ENCODE measurements around the gene MNT.

MNT gene

DNA sequence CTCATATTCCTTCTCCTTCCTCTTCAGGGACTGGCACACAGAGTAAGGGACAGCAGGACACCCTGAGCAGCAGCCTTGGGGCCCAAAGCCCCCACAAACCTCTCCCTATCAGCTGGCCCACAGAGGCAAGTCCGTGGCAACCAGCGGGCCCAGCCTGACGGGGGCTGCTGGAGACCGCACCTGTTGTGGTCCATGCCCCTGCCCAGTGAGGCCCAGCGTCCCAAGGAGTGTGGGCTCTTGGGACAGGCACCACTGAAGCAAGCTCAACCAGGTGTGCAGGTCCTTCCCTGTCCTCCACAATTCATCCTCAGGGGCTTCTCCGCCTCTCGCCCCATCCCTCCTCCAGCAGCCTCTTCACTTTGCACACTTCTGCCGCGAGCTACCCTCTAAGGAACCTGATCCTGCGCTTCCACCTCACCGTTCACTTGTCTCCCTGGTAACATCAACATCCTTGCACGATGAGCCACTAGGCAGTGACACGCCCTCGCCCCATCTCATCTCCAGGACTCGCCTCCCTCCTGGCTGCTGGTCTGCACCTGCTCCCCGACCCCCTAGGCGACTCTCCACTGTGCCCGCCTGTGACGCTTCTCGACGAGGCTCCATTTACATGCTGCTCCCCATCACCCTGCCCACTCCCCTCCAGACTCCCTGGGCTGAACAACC is 12.7 kb downstream of the MNT start:
- TF ChIP-seq, protein P1, sequence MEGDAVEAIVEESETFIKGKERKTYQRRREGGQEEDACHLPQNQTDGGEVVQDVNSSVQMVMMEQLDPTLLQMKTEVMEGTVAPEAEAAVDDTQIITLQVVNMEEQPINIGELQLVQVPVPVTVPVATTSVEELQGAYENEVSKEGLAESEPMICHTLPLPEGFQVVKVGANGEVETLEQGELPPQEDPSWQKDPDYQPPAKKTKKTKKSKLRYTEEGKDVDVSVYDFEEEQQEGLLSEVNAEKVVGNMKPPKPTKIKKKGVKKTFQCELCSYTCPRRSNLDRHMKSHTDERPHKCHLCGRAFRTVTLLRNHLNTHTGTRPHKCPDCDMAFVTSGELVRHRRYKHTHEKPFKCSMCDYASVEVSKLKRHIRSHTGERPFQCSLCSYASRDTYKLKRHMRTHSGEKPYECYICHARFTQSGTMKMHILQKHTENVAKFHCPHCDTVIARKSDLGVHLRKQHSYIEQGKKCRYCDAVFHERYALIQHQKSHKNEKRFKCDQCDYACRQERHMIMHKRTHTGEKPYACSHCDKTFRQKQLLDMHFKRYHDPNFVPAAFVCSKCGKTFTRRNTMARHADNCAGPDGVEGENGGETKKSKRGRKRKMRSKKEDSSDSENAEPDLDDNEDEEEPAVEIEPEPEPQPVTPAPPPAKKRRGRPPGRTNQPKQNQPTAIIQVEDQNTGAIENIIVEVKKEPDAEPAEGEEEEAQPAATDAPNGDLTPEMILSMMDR (IDR thresholded peaks at IDR 0.05; ENCODE audit: borderline replicate concordance, control extremely low read depth, extremely low read depth, insufficient read depth, missing control alignments) = no peak
- no peak for DNase-seq (ENCODE audit: low spot score)
- in situ Hi-C loops (cut with MboI; ENCODE audit: low sequenced_read_pairs, unreplicated experiment) = no loop called here

DNA sequence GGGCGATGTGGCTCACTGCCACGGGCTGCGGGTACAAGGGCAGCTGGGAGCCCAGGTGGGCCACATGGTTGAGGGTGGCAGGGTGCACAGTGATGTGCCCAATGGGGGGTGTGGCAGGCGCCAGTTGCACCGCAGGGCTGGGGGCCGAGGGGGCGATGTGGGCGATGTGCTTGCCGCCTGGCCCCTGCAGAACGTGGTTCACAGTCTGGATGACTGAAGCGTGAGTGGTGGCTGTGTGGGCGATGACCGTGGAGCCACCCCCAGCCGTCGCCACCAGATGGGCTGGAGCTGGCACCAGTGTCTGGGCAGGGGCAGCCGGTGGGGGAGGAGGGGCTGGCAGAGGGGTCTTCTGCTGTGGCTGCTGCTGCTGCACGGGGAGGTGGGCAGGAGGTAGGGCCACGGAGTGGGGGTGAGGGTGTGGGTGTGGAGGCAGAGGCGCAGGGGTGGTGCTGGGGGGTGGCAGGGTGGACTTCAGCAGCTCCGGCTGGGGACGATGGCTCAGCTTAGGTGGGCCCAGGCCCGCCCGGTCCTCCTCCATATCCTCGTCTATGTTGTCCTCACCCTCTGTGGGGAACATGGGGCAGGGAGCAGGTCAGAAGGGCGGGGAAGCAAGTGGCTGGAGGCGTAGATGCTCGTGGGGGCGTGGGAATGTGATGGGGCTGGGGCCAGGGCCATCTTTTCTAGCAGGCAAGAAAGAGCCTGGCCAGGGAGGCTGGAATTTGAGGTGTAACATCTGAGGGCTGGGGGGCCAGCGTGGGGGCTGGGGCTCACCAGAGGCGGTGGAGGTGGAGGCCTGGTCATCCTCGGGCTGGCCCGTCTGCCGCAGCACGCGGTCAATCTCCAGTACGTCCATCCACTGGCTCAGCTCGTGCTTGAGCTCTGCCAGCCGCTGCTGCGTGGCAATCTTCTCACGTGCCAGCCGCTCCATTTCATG is 13.5 kb downstream of the MNT start:
- TF ChIP-seq, protein P1 (IDR thresholded peaks at IDR 0.05; ENCODE audit: borderline replicate concordance, control extremely low read depth, extremely low read depth, insufficient read depth, missing control alignments) = no peak
- no peak for DNase-seq (ENCODE audit: low spot score)
- in situ Hi-C loops (cut with MboI; ENCODE audit: low sequenced_read_pairs, unreplicated experiment) = no loop called here

DNA sequence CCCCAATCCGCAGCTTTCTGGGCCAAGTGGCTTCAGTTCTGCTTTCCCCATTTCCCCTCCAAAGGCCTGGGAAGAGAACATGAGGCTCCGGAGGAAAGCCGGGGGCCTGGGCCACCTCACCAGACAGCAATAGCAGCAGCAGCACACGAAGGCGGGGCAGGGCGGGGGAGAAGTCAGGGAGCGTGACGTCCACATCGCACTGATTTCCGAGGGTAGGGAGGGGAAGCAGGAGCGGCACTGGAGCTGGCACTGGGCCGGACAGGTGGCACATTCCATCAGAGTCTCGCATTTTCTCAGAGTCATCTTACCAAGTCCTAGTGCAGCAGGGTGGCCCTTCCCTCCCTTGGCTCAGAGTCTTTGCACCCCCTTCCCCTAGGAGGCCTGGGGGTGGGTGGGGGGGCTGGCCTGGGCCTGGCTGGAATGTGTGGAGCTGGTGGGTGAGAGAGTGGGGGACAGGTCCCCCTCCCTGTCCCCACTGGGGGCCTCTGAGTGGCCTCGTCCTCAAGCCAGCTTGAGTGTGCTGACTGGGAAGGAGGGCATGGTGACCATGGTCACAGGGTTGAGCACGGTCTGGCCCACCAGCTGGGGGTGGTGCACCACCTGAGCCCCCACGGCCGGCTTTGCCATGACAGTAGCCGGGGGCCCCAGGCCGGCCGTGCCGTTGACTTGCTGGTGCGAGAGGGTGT is 14.3 kb downstream of the MNT start:
- in situ Hi-C loops (cut with MboI; ENCODE audit: low sequenced_read_pairs, unreplicated experiment) = no loop called here
- TF ChIP-seq, protein P1 (IDR thresholded peaks at IDR 0.05; ENCODE audit: borderline replicate concordance, control extremely low read depth, extremely low read depth, insufficient read depth, missing control alignments) = no peak
- DNase-seq (ENCODE audit: low spot score) = no peak

DNA sequence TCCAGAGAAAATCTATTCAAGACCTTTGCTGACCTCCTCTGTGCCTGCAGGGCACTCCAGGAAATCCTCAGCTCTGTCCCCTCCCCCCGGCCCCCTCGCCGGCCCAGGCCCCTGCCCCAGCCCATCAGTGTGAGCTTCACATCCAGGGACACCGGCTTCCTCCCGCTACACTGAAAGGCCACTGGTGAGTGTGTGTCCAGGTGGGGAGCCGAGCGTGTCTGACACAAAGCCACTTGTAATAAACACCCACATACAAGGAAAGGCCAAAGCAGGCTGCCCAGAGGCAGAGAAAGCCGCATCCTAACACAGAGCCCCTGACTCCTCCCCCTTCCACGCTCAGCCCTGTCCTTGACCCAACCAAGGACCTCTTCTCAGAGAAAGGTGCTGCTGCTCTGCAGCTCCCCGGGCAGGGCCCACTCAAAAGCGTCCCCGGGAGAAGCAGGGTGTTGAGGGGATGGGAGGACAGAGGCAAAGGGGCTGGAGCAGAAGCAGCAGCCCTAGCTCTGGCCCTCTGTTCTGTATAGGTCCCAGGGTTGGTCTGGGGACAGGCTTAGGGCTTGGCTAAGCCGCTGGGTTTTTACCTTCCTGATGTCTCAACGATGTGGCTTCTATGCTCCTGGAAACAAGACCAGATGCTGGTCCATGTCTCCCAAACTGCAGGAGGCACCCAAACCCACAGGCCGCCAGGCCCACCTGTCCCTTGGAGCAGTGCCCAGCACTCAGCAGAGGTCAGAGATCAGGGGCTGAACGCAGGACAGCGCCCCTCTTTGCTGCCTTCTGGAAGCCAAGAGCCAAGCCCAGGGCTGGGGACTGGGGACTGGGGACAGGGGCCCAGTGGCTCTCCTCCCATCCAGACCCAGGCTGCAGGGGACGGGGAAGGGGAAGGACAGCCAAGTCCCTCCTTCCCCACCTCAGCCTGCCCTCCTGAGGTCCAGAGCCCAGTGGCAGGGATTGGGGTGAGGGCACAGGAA is 15.3 kb downstream of the MNT start:
- TF ChIP-seq, protein P1 (IDR thresholded peaks at IDR 0.05; ENCODE audit: borderline replicate concordance, control extremely low read depth, extremely low read depth, insufficient read depth, missing control alignments) = no peak
- DNase-seq (ENCODE audit: low spot score) = no peak
- in situ Hi-C loops (cut with MboI; ENCODE audit: low sequenced_read_pairs, unreplicated experiment) = no loop called here

DNA sequence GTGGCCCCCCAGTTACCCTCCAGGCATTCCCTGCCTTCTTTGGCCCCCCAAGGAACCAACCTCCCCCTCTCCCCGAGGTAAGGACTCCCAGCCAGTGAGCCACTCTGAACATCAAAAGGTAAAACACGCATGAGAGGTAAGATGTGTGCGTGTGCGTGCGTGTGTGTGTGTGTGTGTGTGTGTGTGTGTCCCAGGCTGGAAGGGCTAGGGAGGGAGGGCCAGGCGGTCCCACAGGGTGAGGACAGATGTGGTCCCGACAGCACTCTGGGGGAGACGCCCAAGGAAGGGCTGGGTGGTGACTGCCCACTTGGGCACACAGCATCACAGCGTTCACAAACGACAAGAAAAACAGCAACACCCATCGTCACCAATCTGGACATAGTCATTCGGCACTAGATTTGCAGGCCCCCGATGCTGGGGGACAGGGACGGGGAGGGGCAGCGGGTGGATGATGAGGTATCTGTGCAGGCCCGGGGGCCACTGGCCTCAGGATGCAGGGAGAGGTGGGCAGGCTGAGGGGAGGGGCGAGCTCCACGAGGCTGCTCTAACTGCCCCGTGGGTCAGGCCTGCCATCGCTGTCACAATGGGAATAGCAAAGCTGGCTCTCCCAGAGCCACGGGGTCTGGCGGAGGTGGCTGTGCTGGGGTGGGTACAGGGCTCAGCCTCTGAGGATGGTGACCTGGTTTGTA is 16.3 kb downstream of the MNT start:
- TF ChIP-seq, protein P1 (IDR thresholded peaks at IDR 0.05; ENCODE audit: borderline replicate concordance, control extremely low read depth, extremely low read depth, insufficient read depth, missing control alignments) = no peak
- in situ Hi-C loops (cut with MboI; ENCODE audit: low sequenced_read_pairs, unreplicated experiment) = no loop called here
- no peak for DNase-seq (ENCODE audit: low spot score)
